Measurements from ENCODE around the gene IGFBP6.

GRCh38 chr12:53079226-53080117 lies 18.0 kb upstream of the IGFBP6 start, which contains the start of gene SPRYD3:
- no peak for TF ChIP-seq CTCF (IDR thresholded peaks at IDR 0.05)
- peak; percentile 86 to 90 for TF ChIP-seq POLR2A (IDR thresholded peaks at IDR 0.05)

All from adrenal gland (tissue), 5 donors.